A549 (cell line): ENCODE data around the gene WBP11.

Source experiments
- CHD2 ChIP-seq: fragments of 150-350 bp; IDR thresholded peaks from 2 replicates; pipeline ENCODE4 v1.6.1; 2014; ENCODE audit warnings: low read length; ENCODE audit not compliant: partially characterized antibody
- EHMT2 ChIP-seq: fragments of 200-600 bp; sonication (generic); IDR thresholded peaks from 2 replicates; pipeline ENCODE4 v1.6.1; 2016; ENCODE audit warnings: antibody characterized with exemption, low read depth, mild to moderate bottlenecking, moderate library complexity
- EP300 ChIP-seq, 2 experiments: fragments of >200 bp; sonication (Bioruptor Twin); formaldehyde crosslinking; IDR thresholded peaks; 2 replicates in 1 of 2; 3 replicates in 1 of 2; pipeline ENCODE4 v1.6.1; 2016 to 2017
- FOSB ChIP-seq: fragments of 250-450 bp; sonication (Bioruptor Pico); IDR thresholded peaks from 2 replicates; pipeline ENCODE4 v1.5.0; 2020; ENCODE audit warnings: mild to moderate bottlenecking, moderate library complexity
- JUN ChIP-seq, 2 experiments: fragments of >200 bp; sonication (Bioruptor Twin); formaldehyde crosslinking; IDR thresholded peaks; 2 replicates in 1 of 2; 3 replicates in 1 of 2; pipeline ENCODE4 v1.6.1; 2016 to 2017
- POLR2A ChIP-seq: IDR thresholded peaks from 2 replicates; pipeline ENCODE4 v1.6.1; 2012; ENCODE audit warnings: mild to moderate bottlenecking, low read length
- TP53 ChIP-seq: fragments of 250-450 bp; sonication (Bioruptor Pico); IDR thresholded peaks from 2 replicates; pipeline ENCODE4 v1.5.0; 2021; ENCODE audit warnings: mild to moderate bottlenecking, moderate library complexity
- ZFP36 ChIP-seq: fragments of 450-650 bp; IDR thresholded peaks from 2 replicates; pipeline ENCODE4 v1.6.1; 2014; ENCODE audit warnings: borderline replicate concordance; ENCODE audit not compliant: partially characterized antibody
- TF ChIP-seq, protein P1 (sequence below): fragments of >200 bp; sonication (Bioruptor Twin); formaldehyde crosslinking; IDR thresholded peaks from 3 replicates; pipeline ENCODE4 v1.5.1; 2016
- TF ChIP-seq, protein P2 (sequence below): fragments of 450-650 bp; IDR thresholded peaks from 2 replicates; pipeline ENCODE4 v1.6.1; 2014; ENCODE audit warnings: antibody characterized with exemption

DNA sequence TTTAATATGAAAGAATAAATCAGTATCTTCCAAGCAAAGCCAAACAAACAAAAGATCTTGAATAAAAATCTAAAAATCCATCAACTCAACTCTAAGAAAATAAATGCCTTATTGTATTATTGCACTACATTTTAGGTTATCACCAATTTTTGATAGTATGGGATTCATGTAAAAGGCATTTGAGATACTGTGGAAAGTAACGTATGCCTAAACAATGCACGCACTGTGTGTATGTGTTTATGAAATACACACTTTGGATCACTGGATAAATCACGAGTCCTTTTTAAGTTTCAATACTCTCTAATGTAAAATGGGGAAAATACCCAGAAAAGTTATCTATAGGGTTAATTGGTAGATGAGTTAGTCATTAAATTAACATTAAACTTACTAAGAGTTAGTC is 17.7 kb downstream of the WBP11 start:
- TF ChIP-seq POLR2A (no peak), EP300 (IDR thresholded peaks at IDR 0.05) (no peak), EHMT2 (no peak), TP53 (CRISPR knock-in tag) (no peak), CHD2 (no peak), JUN (IDR thresholded peaks at IDR 0.05) (no peak), ZFP36 (no peak), FOSB (CRISPR knock-in tag) (no peak)
- TF ChIP-seq, protein P1, sequence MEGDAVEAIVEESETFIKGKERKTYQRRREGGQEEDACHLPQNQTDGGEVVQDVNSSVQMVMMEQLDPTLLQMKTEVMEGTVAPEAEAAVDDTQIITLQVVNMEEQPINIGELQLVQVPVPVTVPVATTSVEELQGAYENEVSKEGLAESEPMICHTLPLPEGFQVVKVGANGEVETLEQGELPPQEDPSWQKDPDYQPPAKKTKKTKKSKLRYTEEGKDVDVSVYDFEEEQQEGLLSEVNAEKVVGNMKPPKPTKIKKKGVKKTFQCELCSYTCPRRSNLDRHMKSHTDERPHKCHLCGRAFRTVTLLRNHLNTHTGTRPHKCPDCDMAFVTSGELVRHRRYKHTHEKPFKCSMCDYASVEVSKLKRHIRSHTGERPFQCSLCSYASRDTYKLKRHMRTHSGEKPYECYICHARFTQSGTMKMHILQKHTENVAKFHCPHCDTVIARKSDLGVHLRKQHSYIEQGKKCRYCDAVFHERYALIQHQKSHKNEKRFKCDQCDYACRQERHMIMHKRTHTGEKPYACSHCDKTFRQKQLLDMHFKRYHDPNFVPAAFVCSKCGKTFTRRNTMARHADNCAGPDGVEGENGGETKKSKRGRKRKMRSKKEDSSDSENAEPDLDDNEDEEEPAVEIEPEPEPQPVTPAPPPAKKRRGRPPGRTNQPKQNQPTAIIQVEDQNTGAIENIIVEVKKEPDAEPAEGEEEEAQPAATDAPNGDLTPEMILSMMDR, result no peak
- TF ChIP-seq, protein P2, sequence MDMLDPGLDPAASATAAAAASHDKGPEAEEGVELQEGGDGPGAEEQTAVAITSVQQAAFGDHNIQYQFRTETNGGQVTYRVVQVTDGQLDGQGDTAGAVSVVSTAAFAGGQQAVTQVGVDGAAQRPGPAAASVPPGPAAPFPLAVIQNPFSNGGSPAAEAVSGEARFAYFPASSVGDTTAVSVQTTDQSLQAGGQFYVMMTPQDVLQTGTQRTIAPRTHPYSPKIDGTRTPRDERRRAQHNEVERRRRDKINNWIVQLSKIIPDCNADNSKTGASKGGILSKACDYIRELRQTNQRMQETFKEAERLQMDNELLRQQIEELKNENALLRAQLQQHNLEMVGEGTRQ, result no peak
